ENCODE data around the gene MKS1.

The MKS1 gene

DNA sequence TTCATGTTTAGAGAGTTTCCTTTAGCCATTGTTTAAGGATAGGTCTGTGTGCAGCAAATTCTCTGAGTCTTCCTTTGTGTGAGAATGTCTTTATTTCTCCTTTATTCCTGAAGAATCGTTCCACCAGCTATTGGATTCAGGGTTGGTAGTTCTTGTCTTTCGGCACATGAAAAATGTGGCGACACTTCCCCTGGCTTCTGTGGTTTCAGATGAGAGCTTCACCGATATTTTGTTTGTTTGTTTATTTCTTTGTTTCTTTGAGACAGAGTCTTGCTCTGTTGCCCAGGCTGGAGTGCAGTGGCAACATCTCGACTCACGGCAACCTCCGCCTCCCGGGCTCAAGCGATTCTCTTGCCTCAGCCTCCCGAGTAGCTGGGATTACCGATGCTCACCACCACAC lies 43.1 kb upstream of the MKS1 start:
- H3K79me2 ChIP-seq (ENCODE audit: low read length): no peaks in the 10 kb centered on the region
- no peaks in the 10 kb centered on the region for H3K4me1 ChIP-seq (ENCODE audit: low read length)
- H3K36me3 ChIP-seq (replicated peaks; ENCODE audit: low read depth, low read length): no peaks in the 10 kb centered on the region
- no peak overlapping the region for H3K27ac ChIP-seq (ENCODE audit: low read length)
- H3K27me3 ChIP-seq (ENCODE audit: low read depth, low read length): peaks cover 67% of the 10 kb centered on the region
- no peaks in the 10 kb centered on the region for H3K9me3 ChIP-seq (ENCODE audit: insufficient read depth, low read length)
- no peak overlapping the region for H3K4me3 ChIP-seq (ENCODE audit: low read length)
- H3K9ac ChIP-seq (ENCODE audit: low read length): no peak overlapping the region
- TF ChIP-seq EZH2phosphoT487 (IDR thresholded peaks at IDR 0.05; ENCODE audit: low read depth): no peak
- TF ChIP-seq, protein P1, sequence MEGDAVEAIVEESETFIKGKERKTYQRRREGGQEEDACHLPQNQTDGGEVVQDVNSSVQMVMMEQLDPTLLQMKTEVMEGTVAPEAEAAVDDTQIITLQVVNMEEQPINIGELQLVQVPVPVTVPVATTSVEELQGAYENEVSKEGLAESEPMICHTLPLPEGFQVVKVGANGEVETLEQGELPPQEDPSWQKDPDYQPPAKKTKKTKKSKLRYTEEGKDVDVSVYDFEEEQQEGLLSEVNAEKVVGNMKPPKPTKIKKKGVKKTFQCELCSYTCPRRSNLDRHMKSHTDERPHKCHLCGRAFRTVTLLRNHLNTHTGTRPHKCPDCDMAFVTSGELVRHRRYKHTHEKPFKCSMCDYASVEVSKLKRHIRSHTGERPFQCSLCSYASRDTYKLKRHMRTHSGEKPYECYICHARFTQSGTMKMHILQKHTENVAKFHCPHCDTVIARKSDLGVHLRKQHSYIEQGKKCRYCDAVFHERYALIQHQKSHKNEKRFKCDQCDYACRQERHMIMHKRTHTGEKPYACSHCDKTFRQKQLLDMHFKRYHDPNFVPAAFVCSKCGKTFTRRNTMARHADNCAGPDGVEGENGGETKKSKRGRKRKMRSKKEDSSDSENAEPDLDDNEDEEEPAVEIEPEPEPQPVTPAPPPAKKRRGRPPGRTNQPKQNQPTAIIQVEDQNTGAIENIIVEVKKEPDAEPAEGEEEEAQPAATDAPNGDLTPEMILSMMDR (IDR thresholded peaks at IDR 0.05; ENCODE audit: low read depth, low read length): no peak
- no peaks in the 10 kb centered on the region for H4K20me1 ChIP-seq (ENCODE audit: insufficient read depth, low read length)
- H3K4me2 ChIP-seq (ENCODE audit: low read length): no peak overlapping the region
- no peak overlapping the region for H2AFZ ChIP-seq (ENCODE audit: low read depth, low read length)

- Histone ChIP-seq H3K9me3 (ENCODE audit: insufficient read depth, low read length) (no peaks in the 10 kb centered on the region), H3K79me2 (ENCODE audit: low read length) (no peaks in the 10 kb centered on the region), H3K4me3 (ENCODE audit: low read length) (no peak overlapping the region), H4K20me1 (ENCODE audit: insufficient read depth, low read length) (no peaks in the 10 kb centered on the region), H3K4me2 (ENCODE audit: low read length) (no peak overlapping the region), H3K27ac (ENCODE audit: low read length) (no peak overlapping the region), H2AFZ (ENCODE audit: low read depth, low read length) (no peak overlapping the region), H3K36me3 (replicated peaks; ENCODE audit: low read depth, low read length) (no peaks in the 10 kb centered on the region), H3K27me3 (ENCODE audit: low read depth, low read length) (peaks cover 48% of the 10 kb centered on the region), H3K9ac (ENCODE audit: low read length) (no peak overlapping the region), H3K4me1 (ENCODE audit: low read length) (peaks cover 2% of the 10 kb centered on the region; the same call in 1 of the 2 replicates)
- no peak for TF ChIP-seq EZH2phosphoT487 (IDR thresholded peaks at IDR 0.05; ENCODE audit: low read depth)
- TF ChIP-seq, protein P1 (IDR thresholded peaks at IDR 0.05; ENCODE audit: low read depth, low read length): no peak; the same call in 1 of the 2 replicates
Measured at GRCh38 chr17:58254803-58255202, 35.7 kb upstream of the MKS1 start.

GRCh38 chr17:58253082-58253481 lies 34.0 kb upstream of the MKS1 start:
- Histone ChIP-seq H2AFZ (ENCODE audit: low read depth, low read length) (no peak overlapping the region), H3K27me3 (ENCODE audit: low read depth, low read length) (peaks cover 53% of the 10 kb centered on the region), H3K4me1 (ENCODE audit: low read length) (peaks cover 8% of the 10 kb centered on the region; the same call in 1 of the 2 replicates), H3K36me3 (replicated peaks; ENCODE audit: low read depth, low read length) (no peaks in the 10 kb centered on the region), H3K79me2 (ENCODE audit: low read length) (no peaks in the 10 kb centered on the region), H4K20me1 (ENCODE audit: insufficient read depth, low read length) (no peaks in the 10 kb centered on the region), H3K4me3 (ENCODE audit: low read length) (no peak overlapping the region), H3K27ac (ENCODE audit: low read length) (no peak overlapping the region), H3K4me2 (ENCODE audit: low read length) (no peak overlapping the region), H3K9me3 (ENCODE audit: insufficient read depth, low read length) (no peaks in the 10 kb centered on the region), H3K9ac (ENCODE audit: low read length) (no peak overlapping the region)
- TF ChIP-seq EZH2phosphoT487 (IDR thresholded peaks at IDR 0.05; ENCODE audit: low read depth): no peak
- TF ChIP-seq, protein P1 (IDR thresholded peaks at IDR 0.05; ENCODE audit: low read depth, low read length): no peak

- Histone ChIP-seq H3K36me3 (replicated peaks; ENCODE audit: low read depth, low read length) (no peaks in the 10 kb centered on the region), H2AFZ (ENCODE audit: low read depth, low read length) (no peak overlapping the region), H3K9ac (ENCODE audit: low read length) (no peak overlapping the region), H3K27ac (ENCODE audit: low read length) (no peak overlapping the region), H3K4me3 (ENCODE audit: low read length) (no peak overlapping the region), H3K79me2 (ENCODE audit: low read length) (no peaks in the 10 kb centered on the region), H4K20me1 (ENCODE audit: insufficient read depth, low read length) (no peaks in the 10 kb centered on the region), H3K4me1 (ENCODE audit: low read length) (peaks cover 8% of the 10 kb centered on the region; the same call in 1 of the 2 replicates), H3K27me3 (ENCODE audit: low read depth, low read length) (peaks cover 56% of the 10 kb centered on the region), H3K9me3 (ENCODE audit: insufficient read depth, low read length) (no peaks in the 10 kb centered on the region), H3K4me2 (ENCODE audit: low read length) (no peak overlapping the region)
- TF ChIP-seq, protein P1 (IDR thresholded peaks at IDR 0.05; ENCODE audit: low read depth, low read length): no peak
- no peak for TF ChIP-seq EZH2phosphoT487 (IDR thresholded peaks at IDR 0.05; ENCODE audit: low read depth)
Measured at GRCh38 chr17:58252141-58252540, 33.1 kb upstream of the MKS1 start.
